Lower lobe of right lung (tissue), 2 donors: ENCODE results near the gene KCNIP2. TPM values are rescaled to one million over a fixed set of nuclear protein-coding genes. Genes with fewer than 3 reads are reported as not detected.
"Not testable (repeated sequence)": the region's sequence is repeated elsewhere in the genome, so short reads cannot be mapped to it uniquely, and the experiment has no call there.

Experiments
- ATAC-seq, 2 donors: fragments of 200-7000 bp; cut with Tn5 transposase; one replicate each; pipeline ENCODE4 v1.9.1; 2020 to 2022; ENCODE audit warnings: mild to moderate bottlenecking in 2 of 2, moderate library complexity in 2 of 2
- DNase-seq: peaks from one replicate; pipeline ENCODE4 v3.0.0-alpha.2; 2020
- H3K27ac ChIP-seq: fragments of 200-600 bp; one replicate; pipeline ENCODE4 v1.8.0; 2022
- H3K27me3 ChIP-seq: fragments of 200-600 bp; one replicate; pipeline ENCODE4 v1.8.0; 2022; ENCODE audit warnings: low read depth
- H3K36me3 ChIP-seq: fragments of 200-600 bp; one replicate; pipeline ENCODE4 v1.8.0; 2022; ENCODE audit warnings: mild to moderate bottlenecking
- H3K4me1 ChIP-seq: fragments of 200-600 bp; one replicate; pipeline ENCODE4 v1.8.0; 2022
- H3K4me3 ChIP-seq: fragments of 200-600 bp; one replicate; pipeline ENCODE4 v1.8.0; 2022; ENCODE audit warnings: mild to moderate bottlenecking
- H3K9me3 ChIP-seq: fragments of 200-600 bp; one replicate; pipeline ENCODE4 v1.8.0; 2022
- intact Hi-C: fragments of 100-400 bp; cut with DNase I; formaldehyde crosslinking; loops from one replicate; pipeline ENCODE4 v1.11.0; 2022
- total RNA-seq: library from RNA; stranded (reverse); fragmentation: NEBNext Ultra II Directional; extraction: Animal tissue kit (Norgen Biotek cat#: 25700); gene quantifications from one replicate; pipeline ENCODE4 v1.2.1, GENCODE V29; 2021
- TF ChIP-seq, protein P1 (sequence below): fragments of 200-600 bp; IDR thresholded peaks from one replicate; pipeline ENCODE4 v1.8.0; 2022; ENCODE audit warnings: antibody characterized with exemption, mild to moderate bottlenecking
- donor health status: DM: no; HTN: yes; CAD: no; lungs with severe emphysema.

KCNIP2 gene
- total RNA-seq, 1 donor from 2014 or later = 3.7 TPM

DNA sequence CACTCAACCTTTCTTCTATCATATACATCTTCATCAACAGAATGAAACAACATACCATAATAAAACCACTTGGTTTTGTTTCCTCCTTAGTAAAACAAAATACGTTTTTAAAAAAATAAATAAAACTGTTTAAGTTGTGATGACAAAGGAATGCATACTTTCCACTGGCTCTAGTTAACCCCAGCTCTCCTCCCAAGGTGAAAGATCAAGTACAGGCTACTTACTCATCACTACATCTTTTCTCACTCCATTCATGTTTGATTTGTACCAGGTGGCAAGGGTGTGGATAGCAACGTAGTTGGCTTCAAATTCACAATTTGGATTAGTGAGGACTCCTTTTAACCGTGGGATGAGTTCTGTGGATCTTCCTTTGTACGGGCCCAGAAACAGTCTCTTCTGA, 40.1 kb downstream of the KCNIP2 start:
- Histone ChIP-seq H3K27me3 (no peaks in the 10 kb centered on the region), H3K4me3 (no peak overlapping the region), H3K9me3 (no peaks in the 10 kb centered on the region), H3K36me3 (peaks cover 100% of the 10 kb centered on the region), H3K4me1 (no peaks in the 10 kb centered on the region), H3K27ac (no peak overlapping the region)
- intact Hi-C loops = no loop called here
- DNase-seq = no peak
- no peak for ATAC-seq
- TF ChIP-seq, protein P1, sequence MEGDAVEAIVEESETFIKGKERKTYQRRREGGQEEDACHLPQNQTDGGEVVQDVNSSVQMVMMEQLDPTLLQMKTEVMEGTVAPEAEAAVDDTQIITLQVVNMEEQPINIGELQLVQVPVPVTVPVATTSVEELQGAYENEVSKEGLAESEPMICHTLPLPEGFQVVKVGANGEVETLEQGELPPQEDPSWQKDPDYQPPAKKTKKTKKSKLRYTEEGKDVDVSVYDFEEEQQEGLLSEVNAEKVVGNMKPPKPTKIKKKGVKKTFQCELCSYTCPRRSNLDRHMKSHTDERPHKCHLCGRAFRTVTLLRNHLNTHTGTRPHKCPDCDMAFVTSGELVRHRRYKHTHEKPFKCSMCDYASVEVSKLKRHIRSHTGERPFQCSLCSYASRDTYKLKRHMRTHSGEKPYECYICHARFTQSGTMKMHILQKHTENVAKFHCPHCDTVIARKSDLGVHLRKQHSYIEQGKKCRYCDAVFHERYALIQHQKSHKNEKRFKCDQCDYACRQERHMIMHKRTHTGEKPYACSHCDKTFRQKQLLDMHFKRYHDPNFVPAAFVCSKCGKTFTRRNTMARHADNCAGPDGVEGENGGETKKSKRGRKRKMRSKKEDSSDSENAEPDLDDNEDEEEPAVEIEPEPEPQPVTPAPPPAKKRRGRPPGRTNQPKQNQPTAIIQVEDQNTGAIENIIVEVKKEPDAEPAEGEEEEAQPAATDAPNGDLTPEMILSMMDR = no peak

DNA sequence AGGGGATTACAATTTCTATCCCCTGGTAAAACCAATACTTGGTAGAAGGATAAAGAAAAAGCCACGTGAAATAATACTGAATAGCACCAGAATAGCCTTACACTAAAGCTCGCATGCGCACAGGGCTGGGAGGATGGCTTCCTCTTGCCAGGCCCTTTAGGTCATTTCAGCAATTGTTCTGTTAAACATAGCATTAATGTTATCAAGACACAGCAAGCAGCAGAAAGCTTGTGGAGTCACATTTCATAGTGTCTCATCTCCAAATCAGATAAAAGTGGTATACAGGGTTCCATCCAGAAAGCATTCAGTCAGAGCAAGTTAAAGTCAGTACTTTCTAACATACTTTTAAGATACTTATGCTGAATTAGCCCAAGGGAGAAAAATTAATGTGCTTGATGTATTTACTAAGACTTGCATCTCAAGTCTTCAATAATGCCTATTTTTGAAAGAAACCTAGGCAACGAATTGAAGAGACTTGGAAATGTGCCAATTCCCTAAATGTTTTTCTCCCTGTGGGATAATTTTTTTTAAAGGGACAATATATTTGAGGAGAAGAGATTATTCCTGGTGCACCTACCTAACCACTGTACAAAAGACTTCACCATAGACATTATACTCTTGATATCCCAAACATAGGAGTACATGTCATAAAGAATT, 46.1 kb downstream of the KCNIP2 start:
- ATAC-seq (no peak), DNase-seq (no peak)
- Histone ChIP-seq H3K4me1 (no peaks in the 10 kb centered on the region), H3K9me3 (no peaks in the 10 kb centered on the region), H3K36me3 (peaks cover 100% of the 10 kb centered on the region), H3K27me3 (no peaks in the 10 kb centered on the region), H3K27ac (no peak overlapping the region), H3K4me3 (no peak overlapping the region)
- intact Hi-C loops = no loop called here
- TF ChIP-seq, protein P1 = no peak

DNA sequence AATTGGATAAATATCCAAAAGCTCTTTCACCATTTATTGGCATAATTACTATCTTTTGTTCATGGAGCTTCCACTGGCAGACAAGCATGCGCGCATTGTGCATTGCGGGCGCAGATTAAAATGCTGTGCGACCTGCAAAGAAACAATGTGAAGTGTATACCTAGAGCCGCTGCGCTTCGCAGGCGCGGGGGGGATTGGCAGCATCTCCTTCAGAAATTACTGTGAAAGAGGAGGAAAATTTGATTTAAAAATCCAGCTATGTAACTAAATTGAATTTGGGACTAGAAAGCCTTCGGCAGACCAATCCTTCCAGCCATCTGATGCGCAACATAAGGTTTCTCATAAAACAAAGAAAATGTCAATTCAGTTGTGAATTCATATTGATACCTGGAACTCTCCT, 50.1 kb downstream of the KCNIP2 start:
- Histone ChIP-seq H3K4me1 (no peaks in the 10 kb centered on the region), H3K27me3 (no peaks in the 10 kb centered on the region), H3K36me3 (peaks cover 100% of the 10 kb centered on the region), H3K9me3 (no peaks in the 10 kb centered on the region), H3K27ac (no peak overlapping the region), H3K4me3 (no peak overlapping the region)
- TF ChIP-seq, protein P1 = no peak
- ATAC-seq = no peak
- DNase-seq = no peak
- intact Hi-C loops = no loop called here

DNA sequence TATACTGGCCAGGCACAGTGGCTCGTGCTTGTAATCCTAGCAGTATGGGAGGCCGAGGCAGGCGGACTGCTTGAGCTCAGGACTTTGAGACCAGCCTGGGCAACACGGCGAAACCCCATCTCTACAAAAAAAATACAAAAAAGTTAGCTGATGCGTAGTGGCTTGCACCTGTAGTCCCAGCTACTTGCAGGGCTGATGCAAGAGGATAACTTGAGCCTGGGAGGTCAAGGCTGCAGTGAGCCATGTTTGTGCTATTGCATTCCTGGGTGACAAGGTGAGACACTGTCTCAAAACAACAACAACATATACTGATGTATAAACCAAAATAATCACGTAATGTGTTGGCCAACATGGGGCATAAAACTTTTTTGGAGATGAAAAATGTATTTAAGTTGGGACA, 53.9 kb downstream of the KCNIP2 start:
- H3K4me1 ChIP-seq = no peaks in the 10 kb centered on the region
- H3K27me3 ChIP-seq = no peaks in the 10 kb centered on the region
- peaks cover 100% of the 10 kb centered on the region for H3K36me3 ChIP-seq
- peak in 1 of 2 donors; percentile 15 for ATAC-seq
- intact Hi-C loops = no loop called here
- TF ChIP-seq, protein P1 = no peak
- H3K9me3 ChIP-seq = no peaks in the 10 kb centered on the region
- DNase-seq = no peak
- H3K27ac ChIP-seq = no peak overlapping the region
- no peak overlapping the region for H3K4me3 ChIP-seq

DNA sequence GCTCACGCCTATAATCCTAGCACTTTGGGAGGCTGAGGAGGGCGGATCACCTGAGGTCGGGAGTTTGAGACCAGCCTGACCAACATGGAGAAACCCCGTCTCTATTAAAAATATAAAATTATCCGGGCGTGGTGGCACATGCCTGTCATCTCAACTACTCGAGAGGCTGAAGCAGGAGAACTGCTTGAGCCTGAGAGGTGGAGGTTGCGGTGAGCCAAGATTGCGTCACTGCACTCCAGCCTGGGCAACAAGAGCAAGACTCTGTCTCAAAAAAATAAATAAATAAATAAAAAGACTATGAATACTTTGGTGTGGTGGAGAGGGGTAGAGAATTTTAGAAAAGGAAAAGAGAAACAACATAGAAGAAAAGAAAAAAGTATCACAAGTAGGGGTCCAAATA, 54.4 kb downstream of the KCNIP2 start:
- H3K27me3 ChIP-seq, H3K4me1 ChIP-seq, H3K9me3 ChIP-seq, H3K4me3 ChIP-seq, intact Hi-C loops, H3K27ac ChIP-seq: not testable (repeated sequence)
- ATAC-seq = peak; percentile 50 to 79
- peaks cover 100% of the 10 kb centered on the region for H3K36me3 ChIP-seq
- DNase-seq = peak; percentile 70

DNA sequence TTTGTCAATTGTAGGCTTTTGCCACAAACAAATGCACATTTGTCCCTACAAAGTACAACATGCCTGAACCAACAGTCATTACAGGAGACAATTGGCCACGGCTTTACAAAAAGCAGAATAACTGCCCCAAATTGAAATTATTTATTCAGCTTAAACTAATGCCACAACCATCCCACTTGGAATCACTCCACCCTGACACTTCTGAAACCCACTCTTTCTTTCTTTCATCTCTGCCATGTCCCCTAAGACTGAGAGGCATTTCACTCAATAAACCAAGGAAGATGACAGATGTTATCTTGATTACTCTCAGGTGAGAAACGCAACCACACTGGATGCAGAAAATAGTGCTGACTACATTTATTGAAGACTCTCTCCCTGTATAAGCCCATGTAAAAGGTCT, 57.8 kb downstream of the KCNIP2 start:
- TF ChIP-seq, protein P1 = no peak
- Histone ChIP-seq H3K36me3 (peaks cover 68% of the 10 kb centered on the region), H3K27ac (no peak overlapping the region), H3K27me3 (no peaks in the 10 kb centered on the region), H3K9me3 (no peaks in the 10 kb centered on the region), H3K4me1 (peaks cover 29% of the 10 kb centered on the region), H3K4me3 (no peak overlapping the region)
- ATAC-seq (no peak), DNase-seq (no peak)
- intact Hi-C loops = no loop called here
